GM23248 (cell line): ENCODE measurements around the gene WDR18. TPM values are rescaled to one million over a fixed set of nuclear protein-coding genes. Genes with fewer than 3 reads are reported as not detected.

Experiments
- DNase-seq: peaks from one replicate; pipeline ENCODE4 v3.0.0-alpha.2; 2015
- H2AFZ ChIP-seq: fragments of 200-600 bp; sonication (generic); 2 replicates; pipeline ENCODE4 v1.6.1; 2016; ENCODE audit warnings: antibody characterized with exemption
- H3F3A ChIP-seq: fragments of 200-600 bp; sonication (generic); 2 replicates; pipeline ENCODE4 v1.6.1; 2016; ENCODE audit warnings: mild to moderate bottlenecking, antibody characterized with exemption, mixed run types; ENCODE audit not compliant: insufficient read depth
- H3K27ac ChIP-seq: fragments of 200-600 bp; sonication (generic); 2 replicates; pipeline ENCODE4 v1.5.1; 2016; ENCODE audit warnings: mild to moderate bottlenecking
- H3K27me3 ChIP-seq: fragments of 200-600 bp; sonication (generic); replicated peaks from 2 replicates; pipeline ENCODE4 v1.6.1; 2016; ENCODE audit warnings: mild to moderate bottlenecking; ENCODE audit not compliant: insufficient read depth
- H3K36me3 ChIP-seq: fragments of 200-600 bp; sonication (generic); 2 replicates; pipeline ENCODE4 v1.6.1; 2016; ENCODE audit warnings: low read depth, mild to moderate bottlenecking
- H3K4me1 ChIP-seq: fragments of 200-600 bp; sonication (generic); 2 replicates; pipeline ENCODE4 v1.6.1; 2016; ENCODE audit warnings: mild to moderate bottlenecking; ENCODE audit not compliant: insufficient read depth
- H3K4me2 ChIP-seq: fragments of 200-600 bp; sonication (generic); one replicate; pipeline ENCODE4 v1.6.1; 2016; ENCODE audit warnings: mild to moderate bottlenecking; ENCODE audit not compliant: unreplicated experiment
- H3K4me3 ChIP-seq: fragments of 200-600 bp; sonication (generic); 2 replicates; pipeline ENCODE4 v1.5.1; 2016; ENCODE audit warnings: mild to moderate bottlenecking
- H3K79me2 ChIP-seq: fragments of 200-600 bp; sonication (generic); 2 replicates; pipeline ENCODE4 v1.6.1; 2016; ENCODE audit warnings: mild to moderate bottlenecking; ENCODE audit not compliant: insufficient read depth
- H3K9ac ChIP-seq: fragments of 200-600 bp; sonication (generic); 2 replicates; pipeline ENCODE4 v1.6.1; 2016; ENCODE audit warnings: mild to moderate bottlenecking
- H3K9me2 ChIP-seq: fragments of 200-600 bp; sonication (generic); 2 replicates; pipeline ENCODE4 v1.6.1; 2016; ENCODE audit warnings: mixed run types, mild to moderate bottlenecking, moderate library complexity; ENCODE audit not compliant: insufficient read depth
- H3K9me3 ChIP-seq: fragments of 200-600 bp; sonication (generic); one replicate; pipeline ENCODE4 v1.6.1; 2017; ENCODE audit warnings: low read depth
- H4K20me1 ChIP-seq: fragments of 200-600 bp; sonication (generic); 2 replicates; pipeline ENCODE4 v1.6.0; 2016; ENCODE audit not compliant: insufficient read depth
- EZH2 ChIP-seq: fragments of 200-600 bp; sonication (generic); IDR thresholded peaks from 2 replicates; pipeline ENCODE4 v1.6.1; 2018; ENCODE audit warnings: antibody characterized with exemption, mild to moderate bottlenecking; ENCODE audit not compliant: insufficient read depth, poor library complexity, severe bottlenecking
- EZH2phosphoT487 ChIP-seq: fragments of 200-600 bp; sonication (generic); IDR thresholded peaks from 2 replicates; pipeline ENCODE4 v1.6.1; 2018; ENCODE audit warnings: antibody characterized with exemption, moderate library complexity, mild to moderate bottlenecking, low read depth; ENCODE audit not compliant: insufficient read depth
- WGBS, 2 experiments: methylation state at CpG; one replicate each; pipeline ENCODE4 v1.1.6; 2015 to 2017; ENCODE audit warnings: low lambda C conversion rate in 2 of 2, low coverage in 1 of 2; ENCODE audit errors: missing lambda C conversion rate in 2 of 2; 5-methylcytosine and 5-hydroxymethylcytosine counted together
- in situ Hi-C: fragments of 300-500 bp; cut with MboI; formaldehyde crosslinking; loops from 2 replicates; pipeline ENCODE4 v1.15.0; 2020
- polyA plus RNA-seq: library from polyadenylated mRNA; unstranded; fragments of >200 nt; fragmentation: Nextera tagmentation; extraction: Ambion mirVana; gene quantifications from 2 replicates; pipeline ENCODE4 v1.2.1, GENCODE V29; 2016
- total RNA-seq: library from RNA; depleted of rRNA; stranded (reverse); fragments of >200 nt; shearing (Covaris generic); gene quantifications from 2 replicates; pipeline ENCODE4 v1.2.3, GENCODE V29; 2014

WDR18 gene
- total and polyA plus RNA-seq, 2 experiments from 2014 or later: 83.4 to 157 TPM

DNA sequence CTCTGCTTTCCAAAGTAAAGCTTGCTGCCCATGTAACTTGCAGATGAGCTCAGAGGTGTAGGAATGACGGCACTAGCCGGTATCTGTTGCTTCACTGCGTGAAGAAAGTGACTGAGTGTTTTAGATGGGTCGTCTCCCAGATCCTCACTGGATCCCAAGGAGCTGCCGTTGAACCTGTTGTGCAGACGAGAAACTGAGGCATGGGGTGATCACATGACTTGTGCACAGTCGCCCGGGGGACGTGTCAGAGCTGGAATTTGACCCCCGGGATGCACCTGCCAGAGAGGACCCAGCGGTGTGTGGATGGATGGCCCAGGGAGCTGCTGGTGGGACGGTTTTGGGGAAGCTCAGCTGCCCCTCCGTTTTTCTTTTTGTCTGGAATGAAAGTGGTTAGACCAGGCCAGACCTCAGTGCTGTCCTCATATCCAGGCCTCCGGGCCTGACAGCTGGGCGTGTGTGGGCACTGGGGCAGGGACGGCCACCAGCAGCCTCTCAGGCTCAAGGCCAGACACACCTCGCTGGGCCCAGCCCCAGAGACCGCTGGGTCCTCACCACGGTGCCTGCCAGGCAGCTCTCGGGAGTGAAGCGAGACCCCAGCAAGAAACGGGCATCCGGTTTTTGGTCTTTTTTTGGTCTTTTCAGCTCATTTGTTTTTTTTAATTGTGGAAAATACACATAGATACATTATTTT is 45.8 kb upstream of the WDR18 start:
- H3F3A ChIP-seq: no peaks in the 10 kb centered on the region
- TF ChIP-seq EZH2 (no peak), EZH2phosphoT487 (no peak)
- no peaks in the 10 kb centered on the region for H3K27me3 ChIP-seq
- no peak overlapping the region for H3K4me3 ChIP-seq
- H3K79me2 ChIP-seq: peaks cover 100% of the 10 kb centered on the region
- H3K36me3 ChIP-seq: no peaks in the 10 kb centered on the region; the same call in 1 of the 2 replicates
- no peaks in the 10 kb centered on the region for H3K9me2 ChIP-seq
- no peak overlapping the region for H3K4me2 ChIP-seq
- in situ Hi-C loops: no loop called here
- no peak overlapping the region for H3K9ac ChIP-seq
- no peaks in the 10 kb centered on the region for H3K9me3 ChIP-seq
- no peak overlapping the region for H3K27ac ChIP-seq
- 96 to 98% methylated on average over 23 of the region's 23 CpGs for WGBS, 2 experiments
- H3K4me1 ChIP-seq: peaks cover 18% of the 10 kb centered on the region
- no peaks in the 10 kb centered on the region for H4K20me1 ChIP-seq
- no peak overlapping the region for H2AFZ ChIP-seq
- DNase-seq: no peak

DNA sequence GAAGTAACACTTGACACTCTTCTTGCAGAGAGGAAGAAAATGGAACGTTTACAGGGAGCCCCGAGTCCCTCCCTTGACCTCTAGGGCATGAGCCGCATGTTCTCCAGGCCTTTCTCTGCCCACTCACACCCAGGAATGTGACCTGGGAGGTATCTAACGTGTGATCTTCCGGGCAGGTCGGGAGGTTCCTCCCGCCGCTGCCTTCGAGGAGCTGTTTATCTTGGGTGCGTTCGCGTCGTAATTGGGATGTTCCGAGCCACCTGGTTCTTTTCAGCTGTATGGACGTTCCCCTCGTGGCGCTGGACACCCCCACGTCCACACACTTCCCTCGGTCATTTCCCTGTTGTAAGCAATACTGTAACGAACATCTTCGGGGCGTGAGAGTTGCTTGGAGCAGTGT is 44.7 kb upstream of the WDR18 start:
- WGBS, 2 experiments: 91 to 92% methylated on average over 22 of the region's 22 CpGs
- no peak overlapping the region for H3K4me2 ChIP-seq
- H3K9me3 ChIP-seq: no peaks in the 10 kb centered on the region
- H3K27me3 ChIP-seq: no peaks in the 10 kb centered on the region
- H3K27ac ChIP-seq: no peak overlapping the region
- no peak overlapping the region for H3K9ac ChIP-seq
- peaks cover 100% of the 10 kb centered on the region for H3K79me2 ChIP-seq
- no peak overlapping the region for H2AFZ ChIP-seq
- H3K4me1 ChIP-seq: peaks cover 10% of the 10 kb centered on the region; the same call in 1 of the 2 replicates
- no peaks in the 10 kb centered on the region for H3F3A ChIP-seq
- no peaks in the 10 kb centered on the region for H3K9me2 ChIP-seq
- no peak overlapping the region for H3K4me3 ChIP-seq
- DNase-seq: no peak
- H4K20me1 ChIP-seq: no peaks in the 10 kb centered on the region
- no peaks in the 10 kb centered on the region; the same call in 1 of the 2 replicates for H3K36me3 ChIP-seq
- in situ Hi-C loops: no loop called here
- TF ChIP-seq EZH2: no peak
- TF ChIP-seq EZH2phosphoT487: no peak

DNA sequence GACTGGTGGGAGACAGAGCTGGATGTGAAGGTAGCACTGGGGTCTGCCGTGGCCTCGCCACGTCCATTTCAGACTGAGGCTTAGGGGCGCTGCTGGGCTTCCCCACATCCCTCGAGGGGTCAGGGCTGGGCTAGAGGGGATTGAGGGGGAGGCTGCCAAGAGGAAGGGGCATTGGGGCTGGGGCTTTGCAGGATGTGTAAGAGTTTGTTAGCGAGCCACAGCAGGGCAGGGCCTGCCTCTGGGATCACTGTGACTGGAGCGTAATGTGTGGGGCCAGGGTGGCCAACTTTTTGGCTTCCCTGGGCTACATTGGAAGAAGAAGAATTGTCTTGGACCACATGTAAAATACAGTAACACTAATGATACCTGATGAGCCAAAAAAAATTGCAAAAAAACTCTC is 44.2 kb upstream of the WDR18 start:
- no peak overlapping the region for H3K4me2 ChIP-seq

DNA sequence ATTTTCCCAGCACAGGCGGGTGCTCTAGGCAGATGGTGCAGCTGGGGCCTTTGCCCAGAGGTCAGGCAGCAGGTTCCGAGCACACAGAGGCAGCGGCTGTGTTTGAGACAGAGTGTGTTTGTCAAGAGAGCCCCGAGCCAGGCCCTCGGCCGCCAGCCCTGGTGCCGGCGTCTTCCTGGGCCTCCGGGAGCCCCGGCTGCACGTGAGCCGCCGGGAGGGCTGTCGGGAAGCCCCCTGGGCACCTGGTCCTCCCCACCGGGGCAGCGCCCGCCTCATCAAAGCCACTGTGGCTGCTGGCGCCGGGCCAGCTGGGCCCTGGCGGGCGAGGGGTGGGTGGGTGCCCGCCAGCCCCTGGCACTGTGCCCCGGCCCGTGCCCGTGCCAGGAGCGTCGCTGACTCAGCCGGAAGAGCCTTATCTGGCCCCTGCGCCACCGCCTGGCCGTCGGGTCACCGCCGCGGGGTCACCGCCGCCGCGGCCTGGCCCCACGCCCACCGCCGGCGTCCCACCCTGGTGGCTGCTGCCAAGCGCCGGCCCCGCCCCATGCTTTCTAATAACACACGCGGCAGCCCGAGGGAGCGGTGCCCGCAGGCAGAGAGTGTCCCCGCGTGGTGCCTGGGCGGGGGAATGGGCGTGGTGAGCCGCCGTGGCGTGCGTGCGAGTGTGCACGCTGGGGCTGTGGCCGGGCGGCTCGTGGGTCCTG is 43.4 kb upstream of the WDR18 start:
- in situ Hi-C loops: no loop called here
- Histone ChIP-seq H3K27ac (no peak overlapping the region), H3F3A (no peaks in the 10 kb centered on the region), H3K27me3 (no peaks in the 10 kb centered on the region), H3K9ac (no peak overlapping the region), H3K4me1 (no peaks in the 10 kb centered on the region), H3K79me2 (peaks cover 100% of the 10 kb centered on the region), H4K20me1 (no peaks in the 10 kb centered on the region), H2AFZ (no peak overlapping the region), H3K9me3 (no peaks in the 10 kb centered on the region), H3K4me3 (no peak overlapping the region), H3K36me3 (no peaks in the 10 kb centered on the region; the same call in 1 of the 2 replicates), H3K4me2 (no peak overlapping the region), H3K9me2 (no peaks in the 10 kb centered on the region)
- 86 to 88% methylated on average over 19 to 60 of the region's 64 CpGs for WGBS, 2 experiments
- DNase-seq: no peak
- no peak for TF ChIP-seq EZH2phosphoT487
- TF ChIP-seq EZH2: no peak

More for the DNA sequence above, 44.2 kb upstream of the WDR18 start:
- H3K27ac ChIP-seq: no peak overlapping the region
- peaks cover 100% of the 10 kb centered on the region for H3K79me2 ChIP-seq
- no peaks in the 10 kb centered on the region for H4K20me1 ChIP-seq
- H2AFZ ChIP-seq: no peak overlapping the region
- H3K4me3 ChIP-seq: no peak overlapping the region
- no peak for DNase-seq
- 95 to 98% methylated on average over 6 to 7 of the region's 7 CpGs for WGBS, 2 experiments
- no peaks in the 10 kb centered on the region for H3F3A ChIP-seq
- H3K9me3 ChIP-seq: no peaks in the 10 kb centered on the region
- TF ChIP-seq EZH2 (no peak), EZH2phosphoT487 (no peak)
- no peaks in the 10 kb centered on the region for H3K27me3 ChIP-seq
- H3K9me2 ChIP-seq: no peaks in the 10 kb centered on the region
- H3K4me1 ChIP-seq: peaks cover 5% of the 10 kb centered on the region; the same call in 1 of the 2 replicates
- H3K9ac ChIP-seq: no peak overlapping the region
- in situ Hi-C loops: no loop called here
- H3K36me3 ChIP-seq: no peaks in the 10 kb centered on the region; the same call in 1 of the 2 replicates
